Endothelial cell of umbilical vein (primary cell): ENCODE data around the gene CPVL. TPM values are rescaled to one million over a fixed set of nuclear protein-coding genes. Genes with fewer than 3 reads are reported as not detected.

ENCODE experiments used
- BruUV-seq: library from RNA; stranded (reverse); fragments of 400-500 nt; replicated peaks from 2 replicates; lab custom pipeline; 2021; lab: Mats Ljungman, UMichigan
- CTCF ChIA-PET: fragments of 300-600, 350-600 bp; sonication (Branson Sonifier 250); formaldehyde crosslinking; loops from one replicate; lab custom pipeline; 2021; ENCODE audit warnings: antibody characterized with exemption, inconsistent platforms; lab: Charles Lee
- POLR2A ChIA-PET: fragments of 300-600, 350-600 bp; sonication (Branson Sonifier 250); formaldehyde crosslinking; loops from one replicate; lab custom pipeline; 2021; ENCODE audit warnings: antibody characterized with exemption, inconsistent platforms; lab: Charles Lee
- DNase-seq: peaks from one replicate; pipeline ENCODE4 v3.0.0-alpha.2; 2011; ENCODE audit warnings: low read depth, low spot score
- FAIRE-seq: peaks from 2 replicates; lab custom pipeline; 2011; peaks lifted over from hg19 to GRCh38; lab: Jason Lieb, UNC
- H2AFZ ChIP-seq: 2 replicates; pipeline ENCODE4 v1.6.0; 2012; ENCODE audit warnings: low read depth, low read length, control low read depth, inconsistent platforms
- H3K27ac ChIP-seq: 2 replicates; pipeline ENCODE4 v1.5.1; 2011; ENCODE audit warnings: low read depth, mild to moderate bottlenecking, control low read depth, low read length, moderate library complexity; ENCODE audit not compliant: insufficient read depth
- H3K27me3 ChIP-seq, 2 experiments: 2 replicates each; pipeline versions ENCODE4 v1.6.0 to v1.6.1; 2011; ENCODE audit warnings: low read length in 2 of 2, mixed read lengths in 1 of 2; ENCODE audit not compliant: control insufficient read depth in 2 of 2, insufficient read depth in 2 of 2
- H3K36me3 ChIP-seq, 2 experiments: 2 replicates in 1 of 2; 3 replicates in 1 of 2; pipeline ENCODE4 v1.5.1; 2011; ENCODE audit warnings: low read length in 2 of 2, mild to moderate bottlenecking in 1 of 2, moderate library complexity in 1 of 2; ENCODE audit not compliant: control insufficient read depth in 2 of 2, insufficient read depth in 2 of 2; ENCODE audit errors: extremely low read depth in 1 of 2
- H3K4me1 ChIP-seq: 3 replicates; pipeline ENCODE4 v1.5.1; 2011; ENCODE audit warnings: mild to moderate bottlenecking, low read length; ENCODE audit not compliant: control insufficient read depth, insufficient read depth; ENCODE audit errors: extremely low read depth
- H3K4me2 ChIP-seq: 2 replicates; pipeline ENCODE4 v1.6.1; 2011; ENCODE audit warnings: low read length, control low read depth, mixed read lengths; ENCODE audit not compliant: insufficient read depth
- H3K4me3 ChIP-seq, 3 experiments: fragments of 200-600 bp in 1 of 3; sonication (generic), shearing (Covaris generic) in 1 of 3; replicated peaks in 1 of 3; 2 replicates each; pipeline ENCODE4 v1.5.1; 2011 to 2016; ENCODE audit warnings: control low read depth in 3 of 3, low read length in 3 of 3, mild to moderate bottlenecking in 2 of 3, inconsistent platforms in 1 of 3, low read depth in 1 of 3, moderate library complexity in 1 of 3; ENCODE audit not compliant: insufficient read depth in 1 of 3
- H3K79me2 ChIP-seq: 2 replicates; pipeline ENCODE4 v1.6.0; 2012; ENCODE audit warnings: low read length, inconsistent platforms; ENCODE audit not compliant: control insufficient read depth, insufficient read depth
- H3K9ac ChIP-seq: replicated peaks from 2 replicates; pipeline ENCODE3; 2011; ENCODE audit warnings: low read length, control low read depth; ENCODE audit not compliant: insufficient read depth; ENCODE audit errors: extremely low read depth
- H3K9me1 ChIP-seq: replicated peaks from 3 replicates; pipeline ENCODE4 v1.6.0; 2011; ENCODE audit warnings: mild to moderate bottlenecking, low read length; ENCODE audit not compliant: control insufficient read depth, insufficient read depth; ENCODE audit errors: extremely low read depth
- H3K9me3 ChIP-seq: replicated peaks from 2 replicates; pipeline ENCODE4 v1.5.1; 2012; ENCODE audit warnings: low read length, inconsistent platforms; ENCODE audit not compliant: control insufficient read depth, insufficient read depth
- H4K20me1 ChIP-seq: replicated peaks from 2 replicates; pipeline ENCODE3; 2011; ENCODE audit warnings: mild to moderate bottlenecking, low read length; ENCODE audit not compliant: control insufficient read depth, insufficient read depth; ENCODE audit errors: extremely low read depth
- CTCF ChIP-seq, 2 donors: IDR thresholded peaks; 1 replicate in 1 of 2; 2 replicates in 1 of 2; pipeline ENCODE4 v1.5.1; 2011; ENCODE audit warnings: low read length in 2 of 2, mild to moderate bottlenecking in 2 of 2, moderate library complexity in 2 of 2, control low read depth in 1 of 2, inconsistent platforms in 1 of 2, low read depth in 1 of 2; ENCODE audit not compliant: insufficient read depth in 1 of 2; ENCODE audit errors: extremely low read depth in 1 of 2
- EZH2 ChIP-seq: IDR thresholded peaks from 2 replicates; pipeline ENCODE4 v1.6.1; 2012; ENCODE audit warnings: borderline replicate concordance, low read depth, mild to moderate bottlenecking, moderate library complexity, low read length, inconsistent platforms; ENCODE audit not compliant: severe bottlenecking
- FOS ChIP-seq: IDR thresholded peaks from 2 replicates; pipeline ENCODE4 v1.6.1; 2011; ENCODE audit warnings: mild to moderate bottlenecking, low read length, moderate library complexity, borderline replicate concordance; ENCODE audit not compliant: insufficient read depth
- GATA2 ChIP-seq: IDR thresholded peaks from 2 replicates; pipeline ENCODE4 v1.7.0; 2011; ENCODE audit warnings: low read depth, mild to moderate bottlenecking, moderate library complexity, mixed read lengths, low read length; ENCODE audit not compliant: insufficient read length, insufficient read depth
- JUN ChIP-seq: IDR thresholded peaks from 2 replicates; pipeline ENCODE4 v1.6.1; 2011; ENCODE audit warnings: borderline replicate concordance, low read depth; ENCODE audit not compliant: insufficient read length, insufficient read depth
- MYC ChIP-seq: IDR thresholded peaks from one replicate; pipeline ENCODE4 v1.6.1; 2011; ENCODE audit warnings: mild to moderate bottlenecking, low read depth, low read length
- POLR2A ChIP-seq: IDR thresholded peaks from 2 replicates; pipeline ENCODE4 v1.6.1; 2012; ENCODE audit warnings: low read depth, mild to moderate bottlenecking, control low read depth, low read length
- POLR2AphosphoS5 ChIP-seq: IDR thresholded peaks from 2 replicates; pipeline ENCODE4 v1.6.1; 2012; ENCODE audit warnings: low read depth, mild to moderate bottlenecking, control low read depth, low read length, moderate library complexity; ENCODE audit not compliant: insufficient read depth
- dilution Hi-C: fragments of 300-500 bp; cut with MboI; formaldehyde crosslinking; loops from one replicate; pipeline ENCODE4 v1.15.0; 2019; ENCODE audit warnings: low sequenced_read_pairs; ENCODE audit not compliant: extremely low pct_ligation_motif_present
- intact Hi-C: fragments of 100-400 bp; cut with micrococcal nuclease; formaldehyde crosslinking; loops from one replicate; pipeline ENCODE4 v1.10.0; 2022
- polyA plus RNA-seq, 4 experiments: library from polyadenylated mRNA; depleted of rRNA in 3 of 4; stranded (reverse) in 3 of 4; unstranded in 1 of 4; fragments of >200 nt; gene quantifications; 2 replicates each; pipeline versions ENCODE4 v1.2.1 to v1.2.3, GENCODE V29; 2011 to 2012; ENCODE audit warnings: missing spikeins in 1 of 4
- total RNA-seq: library from RNA; stranded (reverse); gene quantifications from 2 replicates; pipeline ENCODE4 v1.2.3, GENCODE V29; 2021
- TF ChIP-seq, protein P1 (sequence below): IDR thresholded peaks from 2 replicates; pipeline ENCODE4 v1.6.1; 2011; ENCODE audit not compliant: insufficient read depth, insufficient read length

Gene CPVL
- total and polyA plus RNA-seq, 2 donors (not counting 3 experiments of a cell fraction or from before 2014, with no cell fraction given): 0.14 TPM; not detected in 1

GRCh38 chr7:29008590-29008989 is 137.7 kb downstream of the CPVL start:
- H3K4me1 ChIP-seq: peaks cover 2% of the 10 kb centered on the region
- H4K20me1 ChIP-seq: no peaks in the 10 kb centered on the region
- no peaks in the 10 kb centered on the region for H3K79me2 ChIP-seq
- no peak overlapping the region for H3K27ac ChIP-seq
- POLR2A ChIA-PET: no interaction called here
- no TSS peak for BruUV-seq
- intact Hi-C loops: no loop called here
- DNase-seq (no peak), FAIRE-seq (no peak)
- no peak overlapping the region for H3K9ac ChIP-seq
- CTCF ChIA-PET: interaction anchor here (0.7 kb wide), 1 partner anchor 83 kb away, joined by 4 read pairs; no protein-coding TSS in a partner anchor
- H2AFZ ChIP-seq: no peak overlapping the region
- H3K27me3 ChIP-seq: peaks cover 2 to 5% of the 10 kb centered on the region in 2 experiments
- no peak overlapping the region for H3K4me2 ChIP-seq
- TF ChIP-seq GATA2: no peak
- no peak for TF ChIP-seq CTCF (IDR thresholded peaks at IDR 0.05; ENCODE audit: extremely low read depth in 1 of 2, insufficient read depth in 1 of 2, low read depth in 1 of 2, low read length in 2 of 2)
- TF ChIP-seq JUN: no peak
- TF ChIP-seq, protein P1, sequence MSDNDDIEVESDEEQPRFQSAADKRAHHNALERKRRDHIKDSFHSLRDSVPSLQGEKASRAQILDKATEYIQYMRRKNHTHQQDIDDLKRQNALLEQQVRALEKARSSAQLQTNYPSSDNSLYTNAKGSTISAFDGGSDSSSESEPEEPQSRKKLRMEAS: no peak
- no peak for TF ChIP-seq FOS
- TF ChIP-seq EZH2: no peak
- no peak for TF ChIP-seq POLR2A
- TF ChIP-seq POLR2AphosphoS5: no peak
- TF ChIP-seq MYC: no peak
- H3K9me3 ChIP-seq: no peaks in the 10 kb centered on the region
- H3K4me3 ChIP-seq: no peak overlapping the region
- no peaks in the 10 kb centered on the region for H3K9me1 ChIP-seq
- H3K36me3 ChIP-seq: no peaks in the 10 kb centered on the region
- dilution Hi-C loops: no loop called here
